Measurements from ENCODE around the gene TUBA1B.
A peak's percentile ranks its signal among the peaks of the same experiment; 100 is the strongest.

TUBA1B gene

GRCh38 chr12:49089821-49090773 is 41.1 kb downstream of the TUBA1B start:
- DNase-seq (ENCODE audit: low spot score) = no peak

GRCh38 chr12:49088932-49089330 is 42.3 kb downstream of the TUBA1B start:
- DNase-seq (ENCODE audit: low spot score) = no peak

GRCh38 chr12:49088150-49088931 is 42.9 kb downstream of the TUBA1B start:
- peak; percentile 95 for DNase-seq (ENCODE audit: low spot score)

- no peak for DNase-seq (ENCODE audit: low spot score)
Observed at GRCh38 chr12:49086116-49086515, 45.1 kb downstream of the TUBA1B start.

GRCh38 chr12:49084438-49084837 is 46.8 kb downstream of the TUBA1B start:
- no peak for DNase-seq (ENCODE audit: low spot score)

- DNase-seq (ENCODE audit: low spot score) = no peak
Observed at GRCh38 chr12:49079793-49080192, 51.4 kb downstream of the TUBA1B start.
